HG03571 (cell line): ENCODE results near the gene CDHR2.
"Not testable (repeated sequence)": the region's sequence is repeated elsewhere in the genome, so short reads cannot be mapped to it uniquely, and the experiment has no call there.

Source experiments
- ATAC-seq: cut with Tn5 transposase; IDR thresholded peaks from one replicate; pipeline ENCODE4 v1.9.1; 2021; ENCODE audit not compliant: unreplicated experiment

Gene CDHR2

DNA sequence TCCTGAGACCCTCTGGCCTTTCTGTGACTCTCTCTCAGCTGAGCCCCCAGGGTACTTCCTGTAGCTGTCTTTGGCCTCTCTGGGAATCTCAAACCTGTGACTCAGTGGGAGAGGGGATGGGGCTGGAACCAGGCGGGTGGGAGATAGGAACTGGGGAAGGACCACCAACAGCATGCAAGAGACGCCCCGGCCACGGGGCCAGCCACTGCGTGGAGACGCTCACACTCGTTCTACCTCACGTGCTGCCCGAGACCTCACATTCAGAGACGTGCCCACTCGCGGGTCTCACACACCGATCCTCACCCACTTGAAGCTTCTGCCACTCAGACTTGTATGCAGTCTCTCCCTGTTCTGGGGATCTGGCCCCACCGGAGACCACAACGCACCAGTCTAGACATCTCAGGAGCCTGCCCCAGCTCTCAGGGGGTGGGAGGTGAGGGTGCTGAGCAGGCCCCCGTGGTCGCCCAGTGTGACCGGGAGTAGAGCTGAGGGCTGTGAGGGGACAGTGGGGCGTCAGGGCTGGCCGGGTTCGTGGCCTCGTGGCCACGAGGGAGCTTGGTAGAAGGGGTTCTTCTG is 47.0 kb downstream of the CDHR2 start:
- ATAC-seq: no peak

DNA sequence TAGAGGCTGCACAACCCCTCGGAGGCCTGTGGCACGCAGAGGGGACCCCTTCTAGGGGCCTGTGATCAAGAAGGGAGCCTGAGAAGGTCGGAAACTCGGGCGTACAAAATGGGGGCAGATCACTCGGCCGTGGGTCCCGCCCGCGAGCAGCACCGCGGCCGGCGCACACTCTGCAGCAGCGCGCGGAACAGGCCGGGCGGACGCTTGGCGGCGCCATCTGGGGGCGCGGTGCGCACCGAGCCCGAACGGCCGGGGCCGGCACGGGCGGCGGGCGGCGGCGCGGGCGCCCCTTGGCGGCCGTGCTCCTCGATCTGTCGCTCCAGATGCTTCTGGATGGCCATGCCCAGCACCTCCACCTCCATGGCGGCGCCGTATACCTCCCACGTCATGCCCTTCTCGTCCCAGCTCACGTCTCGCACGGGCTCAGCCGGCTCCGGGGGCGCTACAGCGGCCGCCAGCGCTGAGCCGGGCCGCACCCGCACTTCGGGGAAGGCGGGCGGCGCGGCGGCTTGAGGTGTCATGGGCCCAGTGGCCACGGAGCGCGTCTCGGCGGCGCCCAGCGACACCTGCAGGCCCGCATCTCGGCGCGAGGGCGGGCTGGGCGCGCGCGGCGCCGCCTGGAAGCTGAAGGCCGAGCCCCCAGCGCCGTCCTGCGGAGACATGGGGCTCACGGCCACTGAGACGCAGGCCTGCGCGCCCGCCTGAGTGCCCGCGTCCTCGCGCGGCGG is 47.7 kb downstream of the CDHR2 start:
- peak; percentile 48 for ATAC-seq

DNA sequence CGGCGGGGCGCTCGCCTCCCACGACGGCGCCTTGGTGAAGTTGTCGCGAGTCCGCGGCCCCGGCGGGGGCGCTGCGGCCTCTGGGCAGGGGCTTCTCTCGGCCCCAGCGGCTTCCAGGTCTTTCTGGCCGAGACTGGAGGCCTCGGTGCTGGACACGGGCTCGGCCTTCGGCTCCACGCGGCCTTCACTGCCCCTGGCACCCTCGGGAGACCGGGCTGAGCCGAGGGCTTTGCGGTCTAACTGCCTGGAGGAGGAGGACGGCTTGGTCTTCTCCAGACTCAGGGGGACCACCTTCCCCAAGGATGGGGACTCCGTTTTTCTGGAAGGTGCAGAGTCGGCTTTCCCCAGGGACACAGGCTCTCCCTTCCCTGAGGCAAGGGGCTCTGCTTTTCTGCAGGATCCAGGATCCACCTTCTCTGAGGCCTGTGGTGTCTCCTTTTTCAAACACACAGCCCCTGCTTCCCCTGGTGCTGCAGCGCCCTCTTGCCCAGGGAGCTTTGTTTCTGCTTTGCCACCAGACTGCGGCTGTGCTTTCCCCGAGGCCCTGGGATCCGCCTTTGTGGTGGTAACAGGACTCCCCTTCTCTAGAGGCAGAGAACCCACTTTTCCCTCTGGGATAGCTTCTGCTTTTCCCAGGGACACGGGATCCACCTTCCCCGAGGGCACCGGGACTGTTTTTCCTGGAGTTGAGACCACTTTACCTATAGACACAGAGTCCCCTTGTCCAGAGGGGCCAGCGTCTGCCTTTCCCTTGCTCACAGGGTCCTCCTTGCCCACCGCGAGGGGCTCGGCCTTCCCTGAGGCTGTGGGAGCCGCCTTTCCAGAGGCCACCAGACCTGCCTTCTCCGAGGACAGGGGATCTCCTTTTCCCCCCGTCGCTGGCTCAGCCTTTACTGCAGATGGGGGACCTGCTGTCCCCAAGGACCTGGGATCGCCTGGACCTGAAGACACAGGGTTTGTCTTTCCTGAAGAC is 48.6 kb downstream of the CDHR2 start:
- ATAC-seq: no peak

DNA sequence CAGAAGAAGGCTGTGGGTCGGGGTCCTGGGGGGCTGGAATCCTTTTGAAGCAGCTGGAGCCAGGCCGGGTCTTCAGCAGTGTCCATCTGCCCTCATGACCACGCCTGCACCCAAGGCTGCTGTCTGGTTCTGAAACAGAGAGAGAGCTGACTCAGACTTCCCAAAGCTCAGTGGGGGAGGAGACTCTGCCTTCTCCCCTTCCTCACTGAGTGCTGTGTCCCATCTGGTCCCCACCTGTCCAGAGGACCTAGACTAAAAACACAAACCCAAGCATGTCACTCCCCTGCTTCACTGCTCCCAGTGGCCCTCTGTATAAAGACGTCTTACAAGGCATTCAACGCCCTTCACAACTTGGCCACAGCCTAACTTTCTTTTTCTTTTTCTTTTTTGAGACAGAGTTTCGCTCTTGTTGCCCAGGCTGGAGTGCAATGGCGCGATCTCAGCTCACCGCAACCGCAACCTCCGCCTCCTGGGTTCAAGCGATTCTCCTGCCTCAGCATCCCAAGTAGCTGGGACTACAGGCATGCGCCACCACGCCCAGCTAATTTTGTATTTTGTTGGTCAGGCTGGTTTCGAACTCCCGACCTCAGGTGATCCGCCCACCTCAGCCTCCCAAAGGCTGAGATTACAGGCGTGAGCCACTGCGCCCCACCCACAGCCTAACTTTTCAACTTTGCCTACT is 50.7 kb downstream of the CDHR2 start:
- ATAC-seq: not testable (repeated sequence)

DNA sequence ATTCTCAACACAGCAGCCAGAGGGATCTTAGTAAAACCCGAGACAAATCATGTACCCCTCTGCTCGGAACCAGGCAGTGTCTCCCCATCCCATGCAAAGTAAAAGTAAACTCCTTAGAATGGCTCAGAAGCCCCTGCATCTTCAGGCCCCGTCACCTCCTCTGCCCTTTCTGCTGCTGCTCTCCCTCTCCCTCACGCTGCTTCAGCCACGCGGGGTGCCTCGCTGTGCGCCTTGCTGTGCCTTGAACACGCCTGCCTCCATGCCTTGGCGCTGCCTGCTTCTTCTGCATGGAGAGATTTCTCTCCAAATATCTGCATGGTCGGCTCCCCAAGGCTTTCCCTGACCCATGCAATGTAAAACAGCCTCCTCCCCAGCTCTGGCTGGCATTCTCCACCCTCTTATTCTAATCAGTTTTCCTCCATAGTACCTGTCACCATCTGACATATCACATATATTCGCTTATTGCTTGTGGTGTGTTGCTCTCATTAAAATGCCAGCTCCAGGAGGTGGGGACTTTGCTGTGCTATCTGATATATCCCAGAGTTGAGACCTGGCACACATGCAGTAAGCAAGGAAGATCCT is 52.9 kb downstream of the CDHR2 start:
- ATAC-seq: no peak

DNA sequence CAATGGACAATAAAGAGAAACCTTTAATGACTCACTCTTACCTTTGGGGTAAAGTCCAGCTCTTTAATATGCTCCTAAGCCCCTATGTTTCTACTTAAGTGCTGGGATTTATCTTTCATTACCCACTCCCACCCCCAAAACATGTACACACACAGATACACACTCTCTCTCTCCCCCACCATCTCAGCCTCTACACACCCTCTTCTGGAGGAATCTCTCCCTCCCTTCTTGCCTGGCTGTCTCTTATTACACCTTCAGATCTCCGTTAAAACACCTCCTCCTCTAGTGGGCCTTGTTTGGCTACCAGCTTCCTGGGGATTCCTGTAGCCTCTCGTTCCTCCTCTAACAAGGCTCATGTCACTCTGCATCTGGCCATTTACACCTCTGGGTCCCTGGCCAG is 53.9 kb downstream of the CDHR2 start:
- no peak for ATAC-seq

DNA sequence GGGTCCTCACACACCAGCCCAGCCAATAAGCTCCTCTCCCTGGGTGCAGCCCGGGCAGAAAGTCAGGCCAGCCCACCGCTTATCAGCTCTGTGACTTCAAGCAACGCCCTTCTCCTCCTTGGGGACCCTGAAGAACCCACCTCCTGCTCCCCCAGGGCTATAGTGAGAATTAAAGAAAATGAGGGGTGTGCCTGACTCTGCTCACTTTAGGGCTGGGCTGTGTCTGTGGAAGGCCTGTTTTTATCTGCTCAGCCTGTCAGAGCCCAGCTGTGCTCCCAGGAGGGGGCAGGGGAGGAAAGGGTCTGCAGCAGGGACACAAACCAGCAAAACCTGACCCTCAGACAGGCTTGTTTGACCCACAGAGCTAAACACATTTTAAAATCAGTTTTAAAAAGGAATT is 56.9 kb downstream of the CDHR2 start:
- no peak for ATAC-seq

DNA sequence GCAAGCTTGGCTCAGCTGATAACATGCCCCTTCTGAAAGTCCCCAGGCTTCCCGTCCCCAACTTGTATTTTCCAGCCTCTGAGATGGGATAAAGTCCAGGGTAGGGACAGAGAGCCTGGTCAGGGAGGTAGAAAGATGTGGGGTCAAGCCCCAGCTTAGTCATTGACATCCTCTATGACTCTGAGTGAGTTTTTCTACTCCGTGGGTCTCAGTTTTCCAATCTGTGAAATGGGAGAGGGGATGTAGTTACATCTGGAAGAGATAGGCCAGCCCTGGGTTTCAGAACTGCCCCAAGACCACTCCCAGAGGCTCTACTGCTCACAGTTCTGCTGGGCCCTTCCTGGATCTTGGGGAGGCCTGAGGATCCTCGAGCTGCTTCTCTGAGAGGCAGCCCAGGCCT is 57.7 kb downstream of the CDHR2 start:
- ATAC-seq: no peak

DNA sequence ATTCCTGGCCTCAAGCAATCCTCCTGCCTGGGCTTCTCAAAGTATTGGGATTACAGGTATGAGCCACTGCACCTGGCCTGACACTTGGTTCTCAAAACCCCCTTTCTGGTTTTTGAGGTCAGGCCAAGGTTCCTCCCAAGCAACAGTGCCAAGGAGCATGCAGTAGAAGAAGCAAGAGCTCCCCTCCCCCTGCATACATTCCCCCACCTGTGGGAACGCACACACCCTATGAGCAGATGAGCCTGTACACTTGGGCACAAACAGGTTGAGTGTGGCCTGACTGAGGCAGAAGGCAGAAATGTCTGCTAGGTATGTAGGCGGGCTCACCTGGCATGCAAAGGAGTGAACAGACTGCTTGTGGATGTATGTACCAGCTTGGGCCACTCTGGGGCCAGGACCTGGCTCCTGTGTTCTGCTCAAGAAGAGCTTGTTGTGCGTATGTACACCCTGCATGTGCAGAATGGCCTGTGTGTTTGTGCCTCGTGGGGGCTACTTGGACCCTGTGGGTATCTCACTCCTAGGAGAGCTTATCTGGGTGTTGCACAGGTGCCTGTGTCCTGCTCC is 59.1 kb downstream of the CDHR2 start:
- ATAC-seq: no peak

DNA sequence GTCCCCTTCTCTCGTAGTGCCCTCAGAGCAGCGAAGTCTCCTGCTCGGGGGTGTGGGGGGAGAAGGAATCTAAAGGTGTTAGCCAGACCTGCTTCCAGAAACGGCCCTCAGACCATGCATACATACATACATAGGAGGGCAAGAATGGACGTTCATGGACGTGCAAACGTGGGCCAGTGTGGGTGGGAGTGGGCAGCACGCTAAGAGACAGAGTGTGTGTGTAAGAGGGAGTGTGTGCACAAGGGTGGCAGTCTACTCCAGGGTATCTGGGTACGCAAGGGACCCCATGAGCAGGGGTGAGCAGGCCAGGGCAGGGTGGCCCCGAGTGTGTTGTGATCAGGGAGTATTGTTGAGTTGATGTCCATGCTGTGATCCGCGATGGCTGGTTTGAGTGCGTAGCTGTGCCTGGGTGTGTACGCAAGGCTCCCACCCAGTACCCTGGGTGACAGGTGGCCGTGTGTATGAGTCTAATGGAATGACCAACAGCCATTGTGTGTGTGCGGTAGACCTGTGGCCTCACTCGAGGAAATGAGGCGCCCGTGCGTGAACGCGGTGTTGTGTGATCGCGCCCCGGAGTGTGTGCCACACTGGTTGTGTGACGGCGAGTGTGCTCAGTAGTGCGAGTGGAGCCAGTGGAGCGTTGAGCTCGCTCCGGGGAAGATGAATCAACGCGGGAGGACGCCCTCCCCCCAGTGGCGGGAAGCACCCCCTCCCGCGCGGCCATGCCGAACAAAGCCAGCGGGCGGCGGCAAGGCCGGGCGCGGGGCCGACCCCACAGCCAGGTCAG is 60.0 kb downstream of the CDHR2 start:
- peak; percentile 17 for ATAC-seq

DNA sequence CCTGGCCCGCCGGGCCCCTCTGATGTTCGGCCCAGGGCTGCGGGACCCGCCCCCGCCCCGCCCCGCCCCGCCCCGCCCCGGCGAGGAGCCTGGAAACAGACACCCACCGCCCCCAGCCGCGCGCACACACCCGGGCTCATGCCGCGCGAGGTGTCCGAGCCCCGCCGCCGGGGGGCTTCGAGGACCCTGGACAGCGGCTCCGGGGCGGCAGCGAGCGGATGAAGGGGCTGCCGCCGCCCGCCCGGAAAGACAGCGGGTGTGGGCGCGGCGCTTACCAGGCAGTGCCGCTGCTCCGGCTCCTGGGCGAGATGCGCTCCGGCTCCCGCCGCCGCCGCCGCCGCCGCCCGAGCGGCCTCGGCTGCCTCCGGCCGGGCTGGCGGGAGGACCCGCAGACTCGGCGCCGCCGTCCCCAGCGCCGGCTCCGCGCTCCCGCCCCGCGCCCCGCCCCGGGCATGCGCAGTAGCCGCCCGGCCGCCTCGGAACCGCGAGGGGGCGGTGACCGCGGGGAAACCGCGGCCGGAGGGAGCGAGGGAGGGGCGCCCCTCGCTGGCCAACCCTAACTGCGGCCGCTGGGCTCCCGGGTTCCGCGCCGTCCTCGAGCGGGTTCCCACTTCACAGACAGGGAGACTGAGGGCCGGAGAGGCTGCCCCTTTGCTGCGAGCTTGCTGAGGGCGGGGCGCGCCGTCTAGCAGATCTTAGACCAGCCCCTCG is 60.7 kb downstream of the CDHR2 start, which contains the start of gene GPRIN1:
Gene GPRIN1, minus strand, starts transcription at position 433 of the 711 bp plus-strand sequence. CDS start 10,322 bp downstream, outside the sequence.
- ATAC-seq: peak; percentile 67

DNA sequence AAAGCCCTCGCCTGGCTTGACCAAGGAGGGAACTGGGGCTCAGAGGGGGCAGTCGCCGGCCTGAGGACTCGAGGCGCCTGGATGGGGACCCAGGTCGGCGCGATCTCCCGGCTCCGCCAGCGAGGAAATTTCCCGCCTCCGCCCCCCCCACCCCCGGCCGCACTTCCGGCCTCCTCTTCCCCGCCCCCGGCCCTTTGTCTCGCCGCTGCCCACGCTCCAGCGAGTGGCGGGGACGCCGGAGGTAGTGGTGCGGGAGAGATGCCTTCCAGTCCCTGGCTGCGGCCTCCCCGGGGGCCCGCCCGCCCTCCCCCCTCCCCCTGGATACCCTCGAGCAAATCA is 61.3 kb downstream of the CDHR2 start:
- ATAC-seq: no peak

DNA sequence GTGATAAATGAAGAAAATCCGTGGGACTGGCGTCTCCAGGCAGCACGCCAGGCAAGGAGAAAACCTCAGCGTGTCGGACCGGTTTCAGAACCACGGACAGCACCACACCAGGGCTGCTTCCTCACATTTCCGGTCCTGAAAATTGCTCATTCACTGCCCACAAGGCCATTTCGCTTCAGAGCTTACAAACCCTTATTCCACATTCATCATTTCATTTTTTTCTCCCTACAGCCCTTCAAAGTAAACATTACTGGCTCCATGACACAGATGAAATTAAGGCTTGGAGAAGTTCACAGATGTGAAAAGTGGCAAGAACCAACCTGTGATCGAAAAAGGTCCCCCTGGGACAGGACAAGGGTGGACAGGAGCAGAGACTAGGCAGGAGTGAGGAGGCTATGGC is 62.3 kb downstream of the CDHR2 start:
- no peak for ATAC-seq

DNA sequence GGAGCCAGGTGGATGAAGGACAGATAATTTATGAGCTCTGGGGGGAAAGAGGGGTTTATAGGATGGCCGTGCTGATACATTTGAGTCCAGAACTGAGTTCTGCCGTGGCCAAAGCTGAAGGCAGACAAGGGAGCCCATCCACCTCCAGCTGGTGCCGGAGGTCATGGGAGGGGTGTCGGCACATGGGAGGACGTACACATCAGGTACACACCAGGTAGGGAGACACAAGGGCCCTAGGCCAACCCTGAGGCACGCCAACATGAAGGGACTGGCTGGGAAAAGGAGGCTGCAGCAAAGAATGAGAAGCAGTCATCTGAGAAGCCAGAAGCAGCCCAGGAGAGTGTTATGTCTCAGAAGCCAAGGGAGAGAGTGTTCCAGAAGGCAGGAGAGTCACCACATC is 62.9 kb downstream of the CDHR2 start:
- ATAC-seq: no peak

DNA sequence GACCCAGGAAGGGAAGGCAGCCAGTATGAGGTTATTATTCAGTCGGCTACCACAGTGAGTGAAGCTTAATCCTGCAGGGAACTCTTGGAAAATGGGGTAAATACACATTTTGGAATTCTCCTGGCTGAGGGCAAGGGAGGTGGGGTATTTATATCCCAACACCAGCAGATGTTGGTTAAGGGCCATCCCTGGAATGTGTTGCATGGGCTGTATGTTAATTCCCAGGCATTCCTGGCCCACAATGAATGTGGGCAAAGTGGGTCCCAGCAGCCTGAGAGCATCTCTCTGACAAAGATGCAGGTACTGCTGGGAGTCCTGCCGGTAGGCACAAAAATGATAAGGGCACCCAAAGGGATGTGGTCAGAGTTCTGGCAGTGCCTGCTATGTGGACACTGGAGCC is 63.7 kb downstream of the CDHR2 start:
- ATAC-seq: no peak

DNA sequence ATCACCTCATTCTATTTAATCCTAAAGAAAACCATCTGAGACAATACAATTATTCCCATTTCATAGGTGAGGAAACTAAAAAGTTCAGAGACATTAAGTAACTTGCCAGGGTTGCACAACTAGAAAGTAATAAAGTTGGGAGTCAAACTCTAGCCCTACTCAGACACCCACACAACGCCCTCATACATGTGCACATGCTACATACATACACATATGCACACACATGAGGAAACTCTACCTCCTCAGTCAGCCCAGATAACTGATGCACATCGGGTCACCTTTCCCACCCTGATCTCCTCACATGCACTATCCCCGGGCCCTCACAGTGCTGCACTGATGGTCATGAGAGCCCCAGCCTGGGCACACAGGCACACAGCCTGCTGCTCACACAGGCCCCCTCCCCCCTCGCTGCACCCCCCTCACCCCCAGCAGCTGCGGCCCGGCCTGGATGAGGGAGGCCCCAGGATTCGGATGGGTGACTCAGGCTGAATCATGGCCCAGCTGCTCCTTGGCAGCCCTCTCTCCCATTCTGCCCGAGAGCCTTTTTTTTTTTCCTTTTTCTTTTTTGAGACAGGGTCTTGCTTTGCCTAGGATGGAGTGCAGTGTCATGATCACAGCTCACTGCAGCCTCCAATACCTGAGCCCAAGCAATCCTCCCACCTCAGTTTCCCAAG is 65.8 kb downstream of the CDHR2 start:
- no peak for ATAC-seq

DNA sequence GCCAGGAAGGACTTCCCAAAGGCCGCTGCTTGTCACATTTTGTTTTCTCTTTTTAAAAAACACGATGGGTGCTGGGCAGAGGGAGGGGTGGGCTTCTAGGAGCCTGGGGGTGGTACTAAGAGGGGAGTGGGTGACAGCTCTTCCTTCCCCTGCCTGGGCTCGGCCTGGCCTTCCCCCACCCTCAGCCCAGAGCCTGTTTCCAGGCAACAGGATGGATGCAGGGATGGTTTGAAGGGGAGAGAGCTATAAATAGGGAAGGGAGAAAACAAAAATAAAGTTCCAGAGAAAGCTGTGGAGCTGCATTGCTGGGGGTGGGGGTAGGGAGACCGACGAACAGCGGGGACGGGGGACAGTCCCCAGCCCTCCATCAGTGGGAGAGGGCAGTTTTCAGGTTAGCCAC is 67.4 kb downstream of the CDHR2 start:
- ATAC-seq: no peak

DNA sequence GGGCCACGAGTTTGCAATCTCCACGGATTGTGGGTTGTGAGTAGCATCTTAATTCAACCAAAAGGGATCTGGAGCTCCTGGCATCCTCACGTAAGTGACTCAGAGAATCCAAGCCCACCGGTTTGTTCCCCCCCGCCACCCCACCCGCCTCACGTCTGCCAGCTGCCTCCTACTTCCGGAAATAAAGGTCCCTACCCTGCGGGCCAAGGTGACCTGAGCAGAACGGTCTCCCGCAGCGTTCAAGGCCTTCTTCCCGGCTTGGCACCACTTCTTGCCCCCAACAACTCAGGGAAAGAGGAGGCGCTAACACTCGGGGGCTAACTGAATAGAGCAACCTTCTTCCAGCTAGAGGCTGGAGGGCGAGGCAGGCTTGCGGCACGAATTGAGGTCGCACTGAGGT is 69.6 kb downstream of the CDHR2 start:
- ATAC-seq: no peak

DNA sequence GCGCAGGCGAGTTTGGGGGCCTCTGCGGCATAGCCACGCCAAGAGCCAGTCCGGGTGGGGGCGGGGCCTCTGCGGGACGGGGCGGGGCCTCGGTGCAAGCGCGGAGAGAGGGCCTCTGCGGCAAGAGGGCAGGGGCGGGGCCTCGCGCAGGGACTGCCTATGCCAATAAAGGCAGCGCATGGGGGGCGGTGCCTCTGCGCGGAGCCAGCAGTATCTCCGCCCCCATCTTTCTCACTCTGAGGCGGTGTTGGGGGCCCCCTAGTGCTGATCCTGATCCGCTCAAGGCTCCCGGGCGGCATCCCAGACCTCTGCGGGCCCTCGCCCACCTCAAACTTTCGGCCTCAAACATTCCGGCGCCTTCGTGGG is 70.0 kb downstream of the CDHR2 start:
- ATAC-seq: no peak
